NCI-H524 (cell line): ENCODE results near the gene LAMB1.

Source experiments
- DNase-seq, 2 experiments: peaks; one replicate each; lab custom pipeline; 2025; lab: John Stamatoyannopoulos, UW

The LAMB1 gene

DNA sequence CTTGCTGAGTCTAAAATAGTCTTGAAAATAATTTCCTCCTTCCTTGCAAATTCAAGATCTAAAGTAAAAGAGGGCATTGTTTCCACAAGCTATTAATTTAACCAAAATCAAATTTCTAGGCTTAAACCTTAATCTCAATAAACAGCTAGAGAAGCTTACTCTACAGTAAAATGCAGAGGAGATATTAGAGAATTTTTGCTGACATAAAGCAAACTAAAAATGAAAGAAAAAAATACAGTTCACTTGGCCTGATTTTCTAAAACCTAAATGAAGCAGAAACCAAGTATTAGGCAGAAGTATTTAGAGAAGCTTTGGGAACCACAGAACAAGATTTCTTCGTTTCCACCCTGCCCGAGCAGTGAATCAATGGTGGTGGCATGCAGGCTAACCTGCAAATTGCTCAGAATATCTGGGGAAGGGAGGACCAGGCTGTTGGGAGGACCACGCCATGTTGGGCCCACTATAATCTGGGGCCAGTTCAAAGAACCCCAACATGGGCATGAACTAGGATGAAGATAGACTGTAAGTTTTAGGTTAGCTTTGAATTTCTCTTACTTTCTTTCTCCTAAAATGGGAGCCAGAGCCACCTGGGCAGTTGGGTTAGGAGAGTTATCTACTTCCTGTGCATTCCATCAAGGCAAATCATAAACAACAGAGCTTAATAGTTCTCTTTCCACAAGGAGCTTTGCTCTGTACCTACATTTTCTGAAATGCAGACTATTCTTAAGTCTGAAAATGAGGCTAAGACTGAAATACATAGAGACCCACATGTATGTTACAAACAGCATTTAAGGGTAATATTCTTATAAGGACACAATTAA lies 4.1 kb downstream of the LAMB1 start:
- DNase-seq = no peak

DNA sequence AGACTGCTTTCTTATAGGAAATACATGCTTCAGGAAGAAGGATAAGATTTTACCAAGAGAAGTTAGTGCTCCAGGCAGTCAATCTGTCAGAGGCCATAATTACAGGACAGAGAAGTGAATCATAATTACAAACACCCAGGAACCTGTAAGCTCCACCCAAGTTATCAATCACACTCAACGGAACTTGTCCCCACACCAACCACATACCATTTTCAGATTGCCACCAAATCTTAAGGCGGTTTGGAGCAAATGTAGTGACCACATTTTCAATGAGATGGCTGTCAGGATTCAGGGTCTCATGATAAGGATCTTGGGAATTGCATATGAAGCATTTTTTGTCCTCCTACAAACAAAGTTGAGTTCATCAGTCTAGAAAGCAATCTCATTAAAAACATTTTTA lies 4.8 kb downstream of the LAMB1 start:
- no peak for DNase-seq

DNA sequence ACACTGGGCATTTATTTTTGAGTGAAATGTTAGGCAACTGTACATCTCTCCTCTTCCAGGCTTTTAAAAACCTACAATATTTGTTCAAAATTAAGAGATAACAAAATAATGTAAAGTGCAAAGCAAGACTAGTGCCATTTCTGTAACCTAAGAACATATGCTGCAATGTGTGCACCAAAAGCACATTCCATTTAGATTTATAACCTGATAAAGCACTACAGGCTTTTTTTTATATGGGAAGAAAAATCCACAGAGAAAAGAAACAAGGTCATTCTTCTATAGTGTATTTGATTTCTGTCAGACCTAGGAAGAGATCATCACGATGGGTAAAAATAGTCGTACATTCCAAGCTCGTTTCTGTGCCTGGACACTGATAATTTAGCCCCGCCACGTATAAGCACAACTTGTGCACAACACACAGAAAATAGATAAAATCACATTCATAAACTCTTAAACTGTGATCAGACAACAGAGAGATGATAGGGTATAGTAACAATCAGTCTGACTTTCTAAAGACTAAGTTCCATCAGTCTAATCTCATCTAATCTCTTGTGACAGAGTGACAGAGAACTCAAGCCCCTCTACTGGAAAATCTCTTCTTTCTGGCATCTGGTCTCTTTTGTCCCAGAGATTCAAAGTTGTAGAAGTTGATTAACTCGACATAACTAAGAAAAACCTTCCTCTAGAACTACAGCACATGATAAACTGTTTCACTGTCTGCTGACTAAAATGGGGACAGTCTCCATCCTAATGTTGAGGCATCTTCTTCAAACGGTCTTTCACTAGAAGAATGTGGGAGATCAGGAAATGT lies 6.7 kb downstream of the LAMB1 start:
- DNase-seq = no peak

DNA sequence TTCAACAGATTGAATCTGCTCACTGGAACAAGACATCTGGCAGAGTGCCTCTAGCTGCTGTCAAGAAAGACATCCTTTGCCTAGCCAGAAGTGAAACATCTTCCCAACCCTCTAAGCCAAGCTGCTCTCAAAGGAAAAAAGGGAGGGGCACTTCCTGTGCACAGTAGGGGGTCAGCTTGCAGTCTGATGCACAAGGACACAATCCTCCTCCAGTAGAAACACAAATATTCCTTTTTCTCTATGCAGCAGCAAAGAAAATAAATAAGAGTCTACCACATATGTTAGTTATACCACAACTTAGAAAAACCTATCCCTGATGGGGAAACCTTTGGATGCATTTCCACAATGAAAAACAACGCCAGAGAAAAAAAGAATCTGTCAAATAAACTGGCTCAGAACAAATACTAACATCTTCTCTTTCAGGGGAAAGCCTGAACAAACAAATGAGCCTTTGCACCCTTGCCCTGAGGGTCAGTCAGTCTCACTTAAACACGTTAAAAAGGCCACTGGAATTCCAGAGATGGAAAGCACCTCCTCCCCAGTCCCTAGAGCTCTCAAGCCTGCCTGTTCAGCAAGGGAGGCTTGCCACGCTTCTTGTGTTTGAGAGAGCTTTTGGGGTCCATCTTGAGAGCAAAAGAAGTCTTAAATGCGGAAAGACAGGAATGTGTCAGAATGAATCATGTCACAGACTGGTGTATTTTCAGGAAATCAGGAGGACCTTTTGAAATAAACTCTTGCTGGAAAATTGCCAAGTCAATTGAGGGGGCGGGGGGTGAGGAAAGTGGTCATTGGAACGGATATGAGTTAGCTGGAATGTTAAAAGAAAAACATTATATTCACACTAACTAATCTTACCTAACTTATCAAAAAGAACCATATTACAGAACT lies 7.5 kb downstream of the LAMB1 start:
- peak; percentile 24 to 66 for DNase-seq

DNA sequence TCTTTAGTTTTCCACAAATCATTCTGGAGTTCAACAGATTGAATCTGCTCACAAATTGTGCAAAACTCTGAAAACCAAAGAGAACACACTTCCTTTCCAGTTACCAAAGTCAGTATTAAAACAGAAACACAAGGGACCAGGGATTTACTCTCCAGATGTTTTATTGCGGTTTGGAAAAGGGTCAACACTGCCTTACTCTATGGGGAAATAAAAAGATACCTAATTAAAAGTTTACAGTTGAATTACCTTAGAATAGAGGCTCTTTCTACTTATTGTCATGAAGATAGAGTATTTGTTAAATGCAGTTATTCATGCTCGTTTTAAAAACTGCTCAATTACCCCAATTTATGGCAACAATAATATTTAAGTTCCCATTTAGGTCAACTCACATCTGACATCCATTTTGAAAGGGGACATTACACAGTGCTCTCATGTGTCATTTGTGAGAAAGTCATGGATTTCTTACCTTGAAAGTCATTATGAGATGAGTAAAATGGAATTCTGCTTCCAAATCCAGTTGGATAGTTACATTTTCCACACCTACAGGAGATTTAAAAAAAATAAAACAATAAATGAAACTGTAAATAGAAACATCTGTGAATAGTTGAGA lies 8.4 kb downstream of the LAMB1 start:
- DNase-seq = no peak

DNA sequence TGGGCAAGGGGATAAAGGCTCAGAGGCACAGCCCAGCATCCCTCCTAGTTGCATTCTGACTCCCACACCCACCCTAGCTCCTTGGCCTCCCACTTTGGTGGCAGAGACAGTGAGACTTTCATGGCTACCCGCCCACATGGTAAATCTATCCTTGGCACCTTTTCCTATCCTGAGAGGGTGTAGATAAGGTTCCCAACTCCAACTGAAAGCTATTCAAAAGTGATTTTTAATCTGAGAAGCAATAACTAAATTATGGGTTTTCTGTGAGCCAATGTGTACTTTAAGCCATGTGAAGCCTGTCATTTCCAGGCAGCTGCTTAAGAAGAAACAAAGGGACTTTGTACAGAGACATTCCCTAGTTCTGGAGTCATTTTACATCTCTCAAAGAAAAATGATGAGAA lies 9.1 kb downstream of the LAMB1 start:
- DNase-seq = no peak

DNA sequence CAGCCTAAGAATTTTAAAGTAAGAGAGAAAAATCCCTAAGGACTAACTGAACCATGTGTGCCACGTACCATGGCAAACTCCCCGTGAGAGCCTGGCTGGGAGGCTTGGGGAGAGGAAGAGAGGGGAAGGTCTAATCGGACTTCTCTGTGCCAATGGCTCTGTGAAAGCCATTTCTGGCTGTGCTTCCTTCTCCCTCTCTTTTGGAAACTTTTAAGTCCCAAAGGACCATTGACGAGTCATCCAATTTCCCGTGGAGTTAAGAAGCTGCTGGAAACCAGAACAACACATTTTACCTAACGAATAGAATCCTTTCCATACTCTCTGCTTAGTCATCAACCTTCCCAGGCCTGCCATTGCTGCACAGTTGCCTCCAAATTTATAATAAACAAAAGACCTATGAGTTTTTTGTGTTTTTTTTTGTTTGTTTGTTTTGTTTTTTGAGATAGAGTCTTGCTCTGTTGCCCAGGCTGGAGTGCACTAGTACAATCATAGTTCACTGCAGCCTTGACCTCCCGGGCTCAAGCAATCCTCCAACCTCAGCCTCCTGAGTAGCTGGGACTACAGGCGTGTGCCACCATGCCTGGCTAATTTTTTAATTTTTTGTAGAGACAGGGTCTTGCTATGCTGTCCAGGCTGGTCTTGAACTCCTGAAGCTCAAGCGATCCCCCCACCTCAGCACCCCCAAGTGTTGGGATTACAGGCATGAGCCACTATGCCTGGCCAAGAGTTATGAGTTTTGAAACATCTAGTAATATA lies 13.2 kb downstream of the LAMB1 start:
- DNase-seq = no peak

DNA sequence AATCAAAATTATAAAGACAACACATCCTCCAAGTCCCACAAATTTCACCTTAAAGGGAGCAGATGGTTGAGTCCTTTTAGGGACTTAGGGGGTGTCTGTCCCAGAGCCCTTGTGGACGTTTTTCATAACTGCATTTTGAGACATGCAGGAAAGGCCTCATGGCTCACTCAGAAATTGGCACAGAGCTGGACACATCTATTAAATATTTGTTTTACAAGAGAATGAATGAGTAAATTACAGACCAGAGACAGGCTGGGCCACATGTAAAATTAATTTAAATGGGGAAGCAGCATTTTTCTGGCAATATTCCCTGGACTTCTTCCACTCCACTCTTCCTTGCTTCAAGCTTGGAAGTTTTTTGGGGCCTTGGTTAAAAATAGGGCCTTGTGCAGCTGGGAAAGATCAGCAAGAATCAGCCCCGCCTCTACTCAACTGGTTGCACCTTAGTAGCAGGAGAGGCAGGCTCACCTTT lies 20.0 kb downstream of the LAMB1 start:
- no peak for DNase-seq

DNA sequence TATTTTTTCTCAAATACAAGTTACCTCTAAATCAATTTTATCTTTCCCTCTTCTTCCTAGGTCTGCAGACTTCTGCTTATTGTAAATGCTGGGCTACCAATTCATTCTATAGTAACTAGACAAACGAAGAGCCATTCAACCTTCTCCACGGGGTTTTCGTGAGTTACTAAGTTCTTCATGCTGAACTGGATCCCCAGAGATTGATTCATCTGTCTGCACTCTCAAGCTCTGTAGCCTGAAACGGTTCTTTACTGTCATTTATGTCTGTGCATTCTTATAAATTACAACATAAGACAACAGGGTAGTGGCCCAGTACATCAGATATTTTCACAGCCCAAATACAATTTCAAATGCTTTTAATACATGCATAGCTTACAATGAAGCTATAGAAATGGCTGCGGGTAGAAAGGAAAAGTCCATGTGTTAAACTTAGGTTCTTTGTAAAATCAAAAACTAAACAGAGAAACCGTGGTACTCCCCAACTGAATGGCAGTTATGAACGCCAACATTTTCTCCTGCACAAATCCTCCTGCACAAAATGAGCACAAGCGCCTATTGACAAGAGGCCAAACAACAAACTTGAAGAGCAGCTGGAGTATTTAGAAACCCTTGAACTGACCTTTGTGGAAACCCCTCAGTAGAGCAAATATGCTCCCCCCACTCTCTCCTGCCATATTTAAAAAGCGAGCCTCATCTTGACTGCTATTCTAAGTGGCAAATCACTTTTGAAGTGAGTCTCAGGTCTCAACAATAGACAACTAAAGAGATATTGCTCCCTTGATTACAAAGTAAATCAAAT lies 20.7 kb downstream of the LAMB1 start:
- no peak for DNase-seq

DNA sequence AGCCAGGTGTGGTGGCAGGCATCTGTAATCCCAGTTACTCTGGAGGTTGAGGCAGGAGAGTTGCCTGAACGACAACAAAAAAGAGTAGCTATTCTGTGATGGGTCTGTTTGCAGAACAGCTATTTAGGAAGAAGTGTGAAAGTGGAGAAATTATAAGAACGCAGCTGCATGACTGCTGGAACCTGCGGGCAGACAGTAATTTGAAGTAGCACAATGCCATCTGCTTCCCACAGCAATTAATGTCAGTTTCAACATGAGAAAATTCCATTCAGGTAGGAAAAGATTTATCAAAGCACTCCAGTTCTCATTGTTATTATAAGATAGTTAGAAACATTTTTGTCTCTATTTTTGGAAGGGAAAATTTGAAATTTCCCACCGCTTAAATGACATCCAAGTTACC lies 21.5 kb downstream of the LAMB1 start:
- DNase-seq = peak in 1 of 2 experiments; percentile 18

DNA sequence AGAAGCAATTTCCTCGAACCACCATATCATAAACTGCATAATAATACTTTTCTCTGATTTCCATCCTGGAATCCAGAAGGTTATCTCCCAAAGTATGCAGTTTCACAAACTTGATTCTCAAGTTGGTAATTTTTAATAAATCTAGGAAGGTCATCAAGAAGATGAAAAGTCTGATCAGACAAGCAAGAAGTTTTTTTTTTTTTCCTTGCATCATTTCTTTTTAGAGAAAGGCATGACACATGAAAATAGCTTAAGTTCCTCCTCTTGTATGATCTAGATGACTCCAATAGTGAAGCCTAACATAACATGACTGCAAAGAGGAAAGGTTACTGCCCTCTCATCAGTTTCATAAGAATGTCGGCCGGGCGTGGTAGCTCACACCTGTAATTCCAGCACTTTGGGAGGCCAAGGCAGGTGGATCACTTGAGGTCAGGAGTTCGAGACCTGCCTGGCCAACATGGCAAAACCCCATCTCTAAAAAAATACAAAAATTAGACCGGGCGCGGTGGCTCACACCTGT lies 22.2 kb downstream of the LAMB1 start:
- no peak for DNase-seq

DNA sequence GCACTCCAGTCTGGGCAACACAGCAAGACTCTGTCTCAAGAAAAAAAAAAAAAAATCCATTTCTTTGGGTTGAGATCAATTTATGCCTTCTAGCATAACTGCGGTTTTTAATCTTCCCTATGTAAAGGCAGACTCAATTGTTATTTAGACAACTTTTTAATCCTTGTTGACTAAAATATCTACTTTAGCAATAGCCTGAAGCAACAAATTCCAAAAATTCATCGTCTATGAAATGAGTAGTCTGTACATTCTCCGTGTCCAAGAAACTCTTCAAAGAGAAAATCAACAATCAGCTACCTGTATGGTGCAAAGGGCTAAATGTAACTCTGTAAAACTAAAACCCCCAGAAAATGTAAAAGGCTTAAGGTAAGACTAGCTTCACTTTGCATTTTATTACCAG lies 22.8 kb downstream of the LAMB1 start:
- DNase-seq = no peak

DNA sequence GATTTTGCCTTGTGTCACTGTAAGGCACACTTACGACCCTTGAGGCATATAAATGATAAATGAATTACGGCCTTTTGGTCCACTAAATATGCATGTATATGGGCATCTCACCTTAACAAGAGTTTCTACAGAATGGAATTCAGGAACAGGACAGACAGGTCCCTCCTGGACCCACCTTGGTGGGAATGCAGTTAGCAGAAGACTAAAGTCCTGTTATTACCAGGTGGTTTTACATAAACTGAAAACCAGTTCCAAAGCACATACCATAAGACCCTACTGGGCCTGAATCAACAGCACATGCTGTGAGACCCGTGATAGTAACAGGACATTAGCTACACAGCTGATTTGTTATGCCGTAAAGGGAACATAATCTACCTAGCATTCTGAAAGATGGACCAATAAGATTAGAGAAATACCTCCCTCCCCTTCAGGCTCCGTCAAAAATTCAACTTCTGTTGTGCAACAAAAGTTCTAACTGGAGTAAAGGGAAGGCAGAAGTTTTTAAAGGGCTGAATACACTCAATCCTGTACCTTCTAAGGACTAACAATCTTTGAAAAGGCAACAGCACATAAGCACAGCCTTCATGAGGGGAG lies 24.0 kb downstream of the LAMB1 start:
- no peak for DNase-seq

DNA sequence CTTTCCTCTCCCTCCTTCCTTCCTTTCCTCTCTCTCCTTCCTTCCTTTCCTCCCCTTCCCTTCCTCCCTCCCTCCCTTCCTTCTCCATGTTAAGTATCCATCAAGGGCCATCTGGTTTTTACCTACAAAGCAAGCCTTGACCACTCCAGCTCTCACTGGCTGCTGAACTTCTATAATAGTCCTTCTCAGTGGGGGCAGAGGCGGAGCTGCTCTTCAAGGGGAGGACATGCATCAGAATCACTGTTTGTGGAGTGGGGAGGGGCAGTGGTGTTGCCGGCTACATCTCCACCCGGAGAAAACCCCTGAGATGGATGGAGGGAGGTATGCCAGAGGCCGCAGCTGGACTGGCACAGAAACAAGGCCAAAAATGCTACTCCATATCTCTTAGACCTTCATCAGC lies 25.9 kb downstream of the LAMB1 start:
- DNase-seq = no peak

DNA sequence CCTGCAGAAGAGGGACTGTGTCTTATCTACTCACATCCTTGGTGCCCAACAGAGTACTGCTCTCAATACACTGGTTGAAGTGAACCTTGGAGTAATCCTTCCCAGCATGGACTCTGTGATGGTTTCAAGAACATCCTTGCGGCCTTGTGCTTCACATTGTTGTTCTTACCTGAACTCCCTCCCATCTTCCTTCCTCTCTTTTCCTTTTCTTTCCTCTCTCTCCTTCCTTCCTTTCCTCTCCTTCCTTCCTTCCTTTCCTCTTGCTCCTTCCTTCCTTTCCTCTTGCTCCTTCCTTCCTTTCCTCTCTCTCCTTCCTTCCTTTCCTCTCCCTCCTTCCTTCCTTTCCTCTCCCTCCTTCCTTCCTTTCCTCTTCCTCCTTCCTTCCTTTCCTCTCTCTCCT lies 26.3 kb downstream of the LAMB1 start:
- no peak for DNase-seq

DNA sequence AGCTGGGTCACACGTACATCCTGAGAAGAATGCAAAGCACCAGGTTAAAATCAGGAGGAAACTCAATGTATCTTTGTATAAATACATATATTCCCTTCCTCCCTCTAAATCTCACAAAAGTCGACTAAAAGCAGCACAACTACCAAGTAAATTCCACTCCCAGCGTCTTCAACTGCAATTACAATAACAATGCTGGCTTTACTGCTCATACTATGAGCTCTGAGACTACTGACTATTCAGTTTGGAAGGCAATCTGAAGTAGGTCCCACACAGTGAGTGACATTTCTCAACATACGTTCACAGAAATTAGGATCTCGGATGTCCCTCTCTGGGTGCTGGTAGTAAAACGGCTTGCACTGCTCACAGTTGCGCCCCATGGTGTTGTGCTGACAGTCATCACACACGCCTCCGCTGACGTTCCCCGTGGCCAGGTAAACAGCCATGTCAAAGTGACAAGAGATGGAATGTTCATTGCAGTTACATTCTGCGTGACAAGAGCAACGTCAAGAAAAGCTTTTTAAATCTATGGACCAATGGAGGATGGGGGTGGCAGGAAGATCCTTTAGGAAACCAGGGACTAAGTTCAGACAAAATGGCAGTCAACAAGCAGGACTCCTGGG lies 27.5 kb downstream of the LAMB1 start:
- DNase-seq = no peak

DNA sequence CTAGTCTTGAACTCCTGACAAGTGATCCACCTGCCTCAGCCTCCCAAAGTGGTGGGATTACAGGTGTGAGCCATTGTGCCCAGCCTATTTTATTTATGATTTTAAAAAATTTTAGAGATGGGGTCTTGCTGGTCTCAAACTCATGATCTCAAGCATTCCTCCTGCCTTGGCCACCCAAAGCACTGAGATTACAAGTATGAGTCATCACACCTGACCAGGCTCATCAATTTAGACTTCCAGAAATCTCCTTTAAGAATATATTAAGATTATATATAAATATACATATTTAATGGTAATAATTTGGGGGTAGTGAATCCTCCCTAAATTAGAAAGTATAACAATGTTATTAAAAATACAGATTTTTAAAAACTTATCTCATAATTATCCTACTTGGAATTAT lies 29.1 kb downstream of the LAMB1 start:
- DNase-seq = no peak

DNA sequence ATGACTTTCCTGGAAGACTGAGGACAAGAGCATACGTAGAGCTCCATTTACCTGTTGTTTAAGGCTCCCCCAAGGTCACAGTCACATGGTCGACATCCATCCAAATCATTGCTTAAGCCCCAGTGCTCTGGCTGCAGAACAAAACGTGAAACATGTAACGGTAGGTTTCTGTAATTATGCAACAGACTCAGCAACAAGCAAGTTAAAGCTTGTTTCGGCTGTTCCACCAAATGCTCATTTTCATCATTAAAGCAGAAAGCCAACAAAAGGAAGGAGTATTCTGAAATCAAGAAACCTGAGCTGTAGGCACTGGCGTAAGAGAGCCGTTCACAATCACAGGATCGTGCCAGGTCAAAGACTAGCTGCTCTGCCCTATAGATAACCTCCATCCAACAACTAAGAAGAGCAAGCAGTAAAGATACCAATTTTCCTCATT lies 30.0 kb downstream of the LAMB1 start:
- DNase-seq = no peak

DNA sequence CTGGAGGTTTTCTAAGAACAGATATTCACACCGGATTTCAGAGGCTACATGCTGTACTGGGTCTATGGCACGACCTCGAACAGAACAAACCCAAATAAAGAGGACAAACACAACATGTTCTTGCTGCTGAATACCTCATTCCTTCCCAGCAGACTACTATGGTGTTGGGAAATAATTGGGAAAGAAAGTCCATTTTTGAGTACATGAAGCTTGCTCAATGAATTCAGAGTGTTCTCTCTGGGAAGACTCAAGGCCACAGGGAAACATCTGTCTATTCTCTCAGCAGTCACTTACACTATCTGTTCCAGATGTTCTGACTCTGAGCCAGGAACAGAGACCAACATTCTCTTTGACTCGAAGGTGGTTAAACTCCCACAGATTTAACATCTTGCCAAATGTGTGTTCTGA lies 30.9 kb downstream of the LAMB1 start:
- DNase-seq = no peak
